Common myeloid progenitor, CD34-positive (primary cell): ENCODE results near the gene NEUROG2.

Source experiments
- CTCF ChIA-PET: fragments of 350-600 bp; sonication (Branson Sonifier 250); formaldehyde crosslinking; loops from one replicate; lab custom pipeline; 2021; ENCODE audit warnings: antibody characterized with exemption; lab: Charles Lee
- POLR2A ChIA-PET: fragments of 350-600 bp; sonication (Branson Sonifier 250); formaldehyde crosslinking; loops from one replicate; lab custom pipeline; 2021; ENCODE audit warnings: antibody characterized with exemption; lab: Charles Lee
- DNase-seq, 3 donors: peaks; one replicate each; pipeline versions ENCODE4 v3.0.0 to v3.0.0-alpha.2; 2013
- H3K27ac ChIP-seq, 2 experiments: 1 replicate in 1 of 2; 2 replicates in 1 of 2; pipeline ENCODE4 v1.7.0; 2013; ENCODE audit warnings: inconsistent platforms in 2 of 2, low read length in 2 of 2, mild to moderate bottlenecking in 2 of 2, low read depth in 1 of 2, moderate library complexity in 1 of 2; ENCODE audit not compliant: severe bottlenecking in 2 of 2, insufficient read depth in 1 of 2, poor library complexity in 1 of 2
- H3K27me3 ChIP-seq, 5 experiments: replicated peaks in 2 of 5; 1 replicate in 3 of 5; 2 replicates in 2 of 5; pipeline versions ENCODE4 v1.6.1 to v1.7.0; 2013; ENCODE audit warnings: low read length in 4 of 5, mild to moderate bottlenecking in 2 of 5, moderate library complexity in 2 of 5, inconsistent platforms in 1 of 5; ENCODE audit not compliant: insufficient read depth in 5 of 5, control insufficient read depth in 4 of 5
- H3K36me3 ChIP-seq, 4 experiments: 1 replicate in 2 of 4; 2 replicates in 2 of 4; pipeline versions ENCODE4 v1.6.1 to v1.7.0; 2013; ENCODE audit warnings: low read length in 3 of 4, control low read depth in 1 of 4, mild to moderate bottlenecking in 1 of 4; ENCODE audit not compliant: control insufficient read depth in 4 of 4, insufficient read depth in 4 of 4
- H3K4me1 ChIP-seq, 4 experiments: 1 replicate in 3 of 4; 2 replicates in 1 of 4; pipeline versions ENCODE4 v1.6.1 to v1.7.1; 2013; ENCODE audit warnings: low read length in 3 of 4, mild to moderate bottlenecking in 3 of 4, control low read depth in 1 of 4, inconsistent platforms in 1 of 4, moderate library complexity in 1 of 4; ENCODE audit not compliant: control insufficient read depth in 4 of 4, insufficient read depth in 4 of 4; ENCODE audit errors: control extremely low read depth in 1 of 4
- H3K4me3 ChIP-seq, 7 experiments: 1 replicate in 4 of 7; 2 replicates in 3 of 7; pipeline versions ENCODE4 v1.5.1 to v1.7.0; 2013; ENCODE audit warnings: mild to moderate bottlenecking in 7 of 7, low read length in 6 of 7, moderate library complexity in 6 of 7, inconsistent platforms in 2 of 7, low read depth in 2 of 7, control low read depth in 1 of 7; ENCODE audit not compliant: insufficient read depth in 4 of 7, control insufficient read depth in 1 of 7; ENCODE audit errors: extremely low read depth in 1 of 7
- H3K9me3 ChIP-seq, 5 experiments: 1 replicate in 4 of 5; 2 replicates in 1 of 5; pipeline versions ENCODE4 v1.6.1 to v1.7.1; 2013; ENCODE audit warnings: low read length in 4 of 5, mild to moderate bottlenecking in 2 of 5, inconsistent platforms in 1 of 5, low read depth in 1 of 5, moderate library complexity in 1 of 5; ENCODE audit not compliant: control insufficient read depth in 4 of 5, insufficient read depth in 2 of 5; ENCODE audit errors: control extremely low read depth in 1 of 5
- WGBS: methylation state at CpG from one replicate; pipeline ENCODE4 v1.1.5; 2013; ENCODE audit not compliant: insufficient coverage; 5-methylcytosine and 5-hydroxymethylcytosine counted together

The NEUROG2 gene

GRCh38 chr4:112536123-112536522, 20.1 kb upstream of the NEUROG2 start:
- H3K4me1 ChIP-seq = no peaks in the 10 kb centered on the region
- no CpG with 5 or more reads among the region's 2 CpGs for WGBS
- no peak overlapping the region for H3K4me3 ChIP-seq
- peaks cover 0 to 3% (median 0%) of the 10 kb centered on the region in 4 experiments for H3K36me3 ChIP-seq
- POLR2A ChIA-PET = interaction anchor here (0.5 kb wide), 1 partner anchor 697 kb away, joined by 3 read pairs; no protein-coding TSS in a partner anchor
- peaks cover 0 to 4% (median 0%) of the 10 kb centered on the region in 5 experiments for H3K27me3 ChIP-seq
- H3K9me3 ChIP-seq = no peaks in the 10 kb centered on the region
- CTCF ChIA-PET = interaction anchor here (2.1 to 3.9 kb wide), 2 partner anchors 11 to 14 kb away, joined by 6 to 16 read pairs; no protein-coding TSS in a partner anchor
- no peak overlapping the region for H3K27ac ChIP-seq
- no peak for DNase-seq

GRCh38 chr4:112532267-112532666, 16.3 kb upstream of the NEUROG2 start:
- DNase-seq = no peak
- 90% methylated on average over 2 of the region's 3 CpGs for WGBS
- Histone ChIP-seq H3K27me3 (peaks cover 0 to 22% (median 8%) of the 10 kb centered on the region in 5 experiments), H3K9me3 (no peaks in the 10 kb centered on the region), H3K4me3 (no peak overlapping the region), H3K36me3 (no peaks in the 10 kb centered on the region), H3K27ac (no peak overlapping the region), H3K4me1 (no peaks in the 10 kb centered on the region)
- CTCF ChIA-PET = interaction anchor here (1.3 kb wide), 1 partner anchor 10 kb away, joined by 4 read pairs; no protein-coding TSS in a partner anchor
- POLR2A ChIA-PET = no interaction called here

GRCh38 chr4:112531146-112531545, 15.2 kb upstream of the NEUROG2 start:
- no peaks in the 10 kb centered on the region for H3K9me3 ChIP-seq
- POLR2A ChIA-PET = no interaction called here
- H3K36me3 ChIP-seq = no peaks in the 10 kb centered on the region
- H3K4me1 ChIP-seq = no peaks in the 10 kb centered on the region
- 0% methylated on average over 1 of the region's 1 CpG for WGBS
- peaks cover 0 to 32% (median 9%) of the 10 kb centered on the region in 5 experiments for H3K27me3 ChIP-seq
- no peak overlapping the region for H3K27ac ChIP-seq
- no peak for DNase-seq
- CTCF ChIA-PET = interaction anchor here (1.0 kb wide), 1 partner anchor 8 kb away, joined by 4 read pairs; no protein-coding TSS in a partner anchor
- H3K4me3 ChIP-seq = no peak overlapping the region

GRCh38 chr4:112526061-112526460, 10.1 kb upstream of the NEUROG2 start:
- peaks cover 18 to 78% (median 46%) of the 10 kb centered on the region in 5 experiments for H3K27me3 ChIP-seq

GRCh38 chr4:112523764-112524505, 8.0 kb upstream of the NEUROG2 start:
- peaks cover 30 to 94% (median 57%) of the 10 kb centered on the region in 5 experiments for H3K27me3 ChIP-seq
- H3K9me3 ChIP-seq = peaks cover 0 to 10% (median 7%) of the 10 kb centered on the region in 5 experiments
- ChIA-PET POLR2A (no interaction called here), CTCF (interaction anchor here (0.6 to 4.4 kb wide), 17 partner anchors 7 to 428 kb away, joined by 3 to 27 read pairs (median 4); no protein-coding TSS in a partner anchor)
- 2% methylated on average over 39 of the region's 46 CpGs for WGBS
- peak; percentile 64 to 72 (median 71) for DNase-seq
- H3K36me3 ChIP-seq = no peaks in the 10 kb centered on the region
- peaks cover 5 to 26% (median 16%) of the 10 kb centered on the region in 4 experiments for H3K4me1 ChIP-seq
- H3K4me3 ChIP-seq = peak overlapping the region in 6 of 7 experiments; percentile 41 to 74 (median 62)
- H3K27ac ChIP-seq = no peak overlapping the region

More at GRCh38 chr4:112526061-112526460, 10.1 kb upstream of the NEUROG2 start:
- WGBS = 80% methylated on average over 1 of the region's 1 CpG
- ChIA-PET POLR2A (no interaction called here), CTCF (interaction anchor here (0.7 to 2.5 kb wide), 2 partner anchors 9 to 201 kb away, joined by 3 to 16 read pairs; no protein-coding TSS in a partner anchor)
- no peak overlapping the region for H3K4me3 ChIP-seq
- peaks cover 5 to 22% (median 16%) of the 10 kb centered on the region in 4 experiments for H3K4me1 ChIP-seq
- no peak overlapping the region for H3K27ac ChIP-seq
- no peak for DNase-seq
- H3K36me3 ChIP-seq = no peaks in the 10 kb centered on the region
- H3K9me3 ChIP-seq = peaks cover 0 to under 1% (median 0%) of the 10 kb centered on the region in 5 experiments

- WGBS = 3% methylated on average over 19 of the region's 37 CpGs
- peak overlapping the region in 6 of 7 experiments; percentile 41 to 74 (median 62) for H3K4me3 ChIP-seq
- H3K36me3 ChIP-seq = no peaks in the 10 kb centered on the region
- peaks cover 30 to 99% (median 61%) of the 10 kb centered on the region in 5 experiments for H3K27me3 ChIP-seq
- DNase-seq = peak; percentile 63 to 70 (median 65)
- H3K9me3 ChIP-seq = peaks cover 0 to 10% (median 7%) of the 10 kb centered on the region in 5 experiments
- POLR2A ChIA-PET = no interaction called here
- H3K27ac ChIP-seq = no peak overlapping the region
- CTCF ChIA-PET = interaction anchor here (1.0 to 4.4 kb wide), 9 partner anchors 8 to 427 kb away, joined by 3 to 27 read pairs (median 4); no protein-coding TSS in a partner anchor
- peaks cover 5 to 26% (median 16%) of the 10 kb centered on the region in 4 experiments for H3K4me1 ChIP-seq
Measured at GRCh38 chr4:112523008-112523721, 7.2 kb upstream of the NEUROG2 start.
